HG03039 (cell line): Measurements from ENCODE around the gene SAP30BP.

ENCODE experiments used
- ATAC-seq: cut with Tn5 transposase; IDR thresholded peaks from one replicate; pipeline ENCODE4 v1.9.1; 2021; ENCODE audit warnings: mild to moderate bottlenecking, moderate library complexity; ENCODE audit not compliant: unreplicated experiment

The SAP30BP gene

DNA sequence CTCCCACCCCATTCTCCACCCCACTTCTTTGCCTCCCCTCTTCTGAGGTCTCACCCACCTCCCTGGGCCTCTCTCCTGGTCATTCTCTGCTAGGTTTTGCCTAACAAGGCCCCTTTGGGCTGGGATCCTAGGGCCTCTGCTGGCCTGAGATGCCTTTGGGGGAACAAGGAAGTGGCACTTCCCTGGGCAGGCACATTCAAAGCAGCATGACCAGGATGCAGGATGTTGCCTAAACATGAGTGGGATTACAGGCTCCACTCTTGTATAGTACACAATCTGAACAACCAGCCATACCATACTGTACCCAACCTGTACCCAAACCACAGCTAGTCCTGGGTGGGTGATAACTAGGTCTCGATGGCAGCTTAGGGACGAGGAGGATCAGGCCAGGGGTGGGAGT is 88.9 kb downstream of the SAP30BP start:
- ATAC-seq, result no peak

DNA sequence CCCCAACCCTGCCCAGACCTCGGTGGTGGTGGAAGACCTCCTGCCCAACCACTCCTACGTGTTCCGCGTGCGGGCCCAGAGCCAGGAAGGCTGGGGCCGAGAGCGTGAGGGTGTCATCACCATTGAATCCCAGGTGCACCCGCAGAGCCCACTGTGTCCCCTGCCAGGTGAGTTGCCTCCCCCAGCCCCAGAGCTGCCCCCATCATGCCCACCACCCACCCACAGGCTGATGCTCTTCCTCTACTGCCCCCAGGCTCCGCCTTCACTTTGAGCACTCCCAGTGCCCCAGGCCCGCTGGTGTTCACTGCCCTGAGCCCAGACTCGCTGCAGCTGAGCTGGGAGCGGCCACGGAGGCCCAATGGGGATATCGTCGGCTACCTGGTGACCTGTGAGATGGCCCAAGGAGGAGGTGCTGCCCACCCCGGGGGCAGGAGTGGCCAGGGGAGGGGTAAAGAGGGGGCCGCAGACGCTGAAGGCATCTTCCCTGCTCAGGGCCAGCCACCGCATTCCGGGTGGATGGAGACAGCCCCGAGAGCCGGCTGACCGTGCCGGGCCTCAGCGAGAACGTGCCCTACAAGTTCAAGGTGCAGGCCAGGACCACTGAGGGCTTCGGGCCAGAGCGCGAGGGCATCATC is 89.4 kb downstream of the SAP30BP start:
- no peak for ATAC-seq

DNA sequence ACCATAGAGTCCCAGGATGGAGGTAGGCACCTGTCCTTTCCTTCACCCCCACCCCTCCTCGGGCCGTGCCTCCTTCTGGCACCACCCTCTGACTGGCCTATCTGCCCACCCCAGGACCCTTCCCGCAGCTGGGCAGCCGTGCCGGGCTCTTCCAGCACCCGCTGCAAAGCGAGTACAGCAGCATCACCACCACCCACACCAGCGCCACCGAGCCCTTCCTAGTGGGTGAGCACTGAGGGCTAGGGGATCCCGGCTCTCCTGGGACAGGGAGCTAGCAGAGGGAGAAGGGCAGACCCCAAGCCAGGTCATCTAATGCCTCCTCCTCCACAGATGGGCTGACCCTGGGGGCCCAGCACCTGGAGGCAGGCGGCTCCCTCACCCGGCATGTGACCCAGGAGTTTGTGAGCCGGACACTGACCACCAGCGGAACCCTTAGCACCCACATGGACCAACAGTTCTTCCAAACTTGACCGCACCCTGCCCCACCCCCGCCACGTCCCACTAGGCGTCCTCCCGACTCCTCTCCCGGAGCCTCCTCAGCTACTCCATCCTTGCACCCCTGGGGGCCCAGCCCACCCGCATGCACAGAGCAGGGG is 90.0 kb downstream of the SAP30BP start:
- ATAC-seq, result no peak
